D721Med (cell line): ENCODE data around the gene SIGLEC5.
"Not testable (repeated sequence)": the region's sequence is repeated elsewhere in the genome, so short reads cannot be mapped to it uniquely, and the experiment has no call there.

Experiments
- DNase-seq: peaks from one replicate; pipeline ENCODE4 v3.0.0; 2011; ENCODE audit warnings: low spot score; ENCODE audit not compliant: insufficient read length
- FAIRE-seq: peaks from 2 replicates; lab custom pipeline; 2011; peaks lifted over from hg19 to GRCh38; lab: Jason Lieb, UNC
- CTCF ChIP-seq: IDR thresholded peaks from 2 replicates; pipeline ENCODE4 v1.5.1; 2012; ENCODE audit warnings: mild to moderate bottlenecking, control low read depth; ENCODE audit not compliant: insufficient read depth; ENCODE audit errors: missing control alignments

Gene SIGLEC5

DNA sequence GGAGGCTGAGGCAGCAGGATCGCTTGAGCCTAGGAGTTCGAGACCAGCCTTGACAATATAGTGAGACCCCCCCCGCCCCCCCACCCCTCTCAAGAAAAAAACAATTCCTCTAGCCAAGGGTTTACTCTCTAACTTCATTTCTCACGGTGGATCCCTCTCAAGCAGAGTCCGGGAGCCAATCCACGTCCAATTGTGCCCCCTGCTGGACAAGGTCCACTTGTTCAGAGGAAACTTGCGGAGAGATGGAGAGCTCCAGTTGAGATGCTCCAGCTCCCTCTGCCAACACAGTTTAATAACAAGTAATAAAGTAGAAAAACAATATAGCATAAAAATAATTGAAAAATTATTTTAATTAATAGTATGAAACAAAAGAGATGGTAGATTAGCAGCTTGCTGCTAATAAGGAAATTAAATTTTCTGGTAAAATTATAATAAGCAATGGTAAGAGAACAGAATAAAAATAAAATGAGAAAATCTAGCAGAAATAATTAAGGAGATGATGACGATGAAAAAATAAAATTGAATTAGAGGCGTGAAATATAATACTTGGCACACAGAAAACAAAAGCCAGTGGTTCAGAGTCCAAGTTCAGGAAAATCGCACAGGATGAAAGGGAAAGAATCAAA, 30.9 kb upstream of the SIGLEC5 start:
- DNase-seq (peak; percentile 28), FAIRE-seq (no peak)
- TF ChIP-seq CTCF: peak; percentile 74

DNA sequence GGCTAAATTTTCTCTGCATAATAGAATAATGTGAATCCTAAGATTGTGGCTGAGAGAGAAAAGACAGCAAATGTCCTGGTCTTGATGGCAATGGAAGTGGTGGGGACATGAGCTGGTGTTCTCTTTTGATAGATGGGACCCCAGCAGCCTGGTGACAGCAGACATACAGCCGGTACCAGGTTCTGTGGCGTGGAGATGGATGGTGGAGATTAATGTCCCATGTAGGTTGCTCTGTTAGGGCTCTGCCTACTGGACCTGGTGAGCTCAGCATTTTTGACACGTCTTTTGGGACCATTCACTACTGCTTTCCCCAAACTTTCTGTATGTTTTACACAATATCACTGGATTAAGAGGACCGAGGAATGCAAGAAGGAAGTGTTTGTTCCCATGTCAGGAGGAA, 24.6 kb upstream of the SIGLEC5 start:
- FAIRE-seq (no peak), DNase-seq (no peak)
- TF ChIP-seq CTCF: no peak

DNA sequence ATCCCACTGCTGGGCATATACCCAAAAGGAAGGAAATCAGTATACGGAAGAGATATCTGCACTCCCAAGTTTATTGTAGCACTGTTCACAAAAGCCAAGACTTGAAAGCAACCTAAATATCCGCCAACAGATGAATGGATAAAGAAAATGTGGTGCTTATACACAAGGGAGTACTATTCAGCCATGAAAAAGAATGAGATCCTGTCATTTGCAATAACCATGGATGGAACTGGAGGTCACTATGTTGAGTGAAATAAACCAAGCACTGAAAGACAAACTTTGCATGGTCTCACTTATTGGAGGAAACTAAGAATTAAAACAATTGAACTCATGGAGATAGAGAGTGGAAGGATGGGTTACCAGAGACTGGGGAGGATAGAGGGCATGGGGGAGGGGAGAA, 23.0 kb upstream of the SIGLEC5 start:
- DNase-seq (no peak), FAIRE-seq (no peak)
- TF ChIP-seq CTCF: no peak

GRCh38 chr19:51652266-51652665, 22.1 kb upstream of the SIGLEC5 start:
- TF ChIP-seq CTCF: no peak
- DNase-seq (no peak), FAIRE-seq (no peak)

- no peak for TF ChIP-seq CTCF
- FAIRE-seq (no peak), DNase-seq (no peak)
Observed at GRCh38 chr19:51651216-51651846, 21.1 kb upstream of the SIGLEC5 start.

DNA sequence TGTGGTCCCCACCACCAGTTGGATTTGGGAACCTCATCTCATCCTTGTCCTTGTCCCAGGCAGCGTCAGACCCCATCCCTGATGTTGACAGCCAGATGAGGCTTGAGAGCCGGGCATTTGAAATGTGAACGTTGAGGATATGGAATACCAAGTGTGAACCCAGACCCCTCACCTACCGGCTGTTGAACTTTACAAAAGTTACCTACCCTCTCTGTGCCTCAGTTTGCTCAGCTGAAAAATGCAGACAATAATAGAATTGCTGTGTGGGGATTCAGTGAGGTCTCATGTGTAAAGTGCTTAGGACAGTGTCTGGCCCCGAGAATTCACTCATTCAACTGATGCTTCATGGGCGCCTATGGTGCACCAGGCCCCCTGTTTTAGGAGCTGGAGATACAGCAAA, 17.1 kb upstream of the SIGLEC5 start:
- FAIRE-seq (no peak), DNase-seq (no peak)
- TF ChIP-seq CTCF: no peak

GRCh38 chr19:51646730-51647129, 16.5 kb upstream of the SIGLEC5 start, which contains the start of gene SIGLEC14:
SIGLEC14 (minus strand) TSS chr19:51646825; CDS start chr19:51646759, 66 bp downstream.
- not testable (repeated sequence) for DNase-seq, FAIRE-seq
